ENCODE measurements around the gene ZMPSTE24. TPM values are rescaled to one million over a fixed set of nuclear protein-coding genes. Genes with fewer than 3 reads are reported as not detected.

The ZMPSTE24 gene
- total and polyA plus RNA-seq, 2 of the 4 experiments (the other 2 are of a cell fraction) = 21.0 to 28.9 TPM

GRCh38 chr1:40221977-40222772 is 35.9 kb upstream of the ZMPSTE24 start (continued):
- no peak for TF ChIP-seq CEBPB (IDR thresholded peaks at IDR 0.05; ENCODE audit: low read depth, low read length)

- H4K20me1 ChIP-seq (ENCODE audit: insufficient read depth, low read length) = no peaks in the 10 kb centered on the region; the same call in 1 of the 2 replicates
- no peak overlapping the region for H3K14ac ChIP-seq (replicated peaks; ENCODE audit: low read depth, low read length)
- no peak overlapping the region for H3K23ac ChIP-seq (ENCODE audit: low read depth, low read length)
- H3K4me2 ChIP-seq (ENCODE audit: low read depth, low read length) = no peak overlapping the region
- no peak overlapping the region for H3K4me3 ChIP-seq (ENCODE audit: insufficient read depth, low read depth, low read length)
- H3K79me1 ChIP-seq (ENCODE audit: low read depth in 1 of 2, low read length in 2 of 2) = peaks cover 18 to 29% of the 10 kb centered on the region in 2 experiments
- H3K4me1 ChIP-seq (ENCODE audit: control insufficient read depth, insufficient read depth, low read length) = peaks cover 6% of the 10 kb centered on the region
- no CpG with 5 or more reads among the region's 6 CpGs for WGBS, 2 experiments (ENCODE audit: extremely low coverage in 2 of 2, insufficient read length in 1 of 2)
- H4K91ac ChIP-seq (ENCODE audit: insufficient read depth, low read depth, low read length) = no peak overlapping the region
- TF ChIP-seq BHLHE40 (IDR thresholded peaks at IDR 0.05; ENCODE audit: low read depth, low read length) (no peak), MXI1 (IDR thresholded peaks at IDR 0.05; ENCODE audit: borderline replicate concordance, low read depth, low read length) (no peak), POLR2A (IDR thresholded peaks at IDR 0.05; ENCODE audit: low read depth, low read length) (no peak), RFX5 (IDR thresholded peaks at IDR 0.05; ENCODE audit: low read depth, low read length) (no peak), CEBPB (IDR thresholded peaks at IDR 0.05; ENCODE audit: low read depth, low read length) (no peak), NFE2L2 (IDR thresholded peaks at IDR 0.05; ENCODE audit: low read depth, low read length) (no peak), SMC3 (IDR thresholded peaks at IDR 0.05; ENCODE audit: low read depth, low read length) (no peak), CTCF (conservative IDR thresholded peaks at IDR 0.05; ENCODE audit: low read depth, low read length) (no peak), MAFK (IDR thresholded peaks at IDR 0.05; ENCODE audit: low read depth, low read length) (no peak), RAD21 (IDR thresholded peaks at IDR 0.05; ENCODE audit: low read length) (no peak), RCOR1 (IDR thresholded peaks at IDR 0.05; ENCODE audit: insufficient replicate concordance, low read length) (no peak), CHD1 (IDR thresholded peaks at IDR 0.05; ENCODE audit: low read depth, low read length) (no peak), USF2 (IDR thresholded peaks at IDR 0.05; ENCODE audit: low read depth, low read length) (no peak), MAZ (IDR thresholded peaks at IDR 0.05; ENCODE audit: borderline replicate concordance, low read depth, low read length) (no peak)
- no peak overlapping the region for H3K18ac ChIP-seq (ENCODE audit: low read depth, low read length)
- no peaks in the 10 kb centered on the region for H3K27me3 ChIP-seq (ENCODE audit: control insufficient read depth, insufficient read depth, low read length)
- H3K27ac ChIP-seq (ENCODE audit: insufficient read depth, low read length) = no peak overlapping the region
- no peak overlapping the region for H2AK9ac ChIP-seq (replicated peaks; ENCODE audit: low read depth, low read length, poor library complexity)
- H2BK20ac ChIP-seq (ENCODE audit: low read depth, low read length) = no peak overlapping the region
- H2AFZ ChIP-seq (replicated peaks; ENCODE audit: low read length, poor library complexity) = no peak overlapping the region
- H4K8ac ChIP-seq (ENCODE audit: low read depth in 2 of 2, low read length in 2 of 2) = no peak overlapping the region
- H3K36me3 ChIP-seq (ENCODE audit: control insufficient read depth, insufficient read depth, low read length) = peaks cover 14% of the 10 kb centered on the region
- H2AK5ac ChIP-seq (ENCODE audit: low read depth, low read length) = no peak overlapping the region
- no peak overlapping the region for H2BK15ac ChIP-seq (ENCODE audit: low read depth, low read length)
- H3K4ac ChIP-seq (ENCODE audit: low read depth, low read length) = no peak overlapping the region
- peaks cover 3% of the 10 kb centered on the region for H3K9me1 ChIP-seq (ENCODE audit: insufficient read depth, low read length)
- ATAC-seq (ENCODE audit: low read depth) (no peak), DNase-seq (no peak)
- dilution Hi-C loops (cut with HindIII; ENCODE audit: low sequenced_read_pairs, unreplicated experiment) (no loop called here), in situ Hi-C loops (cut with MboI; ENCODE audit: low sequenced_read_pairs) (no loop called here), intact Hi-C loops (cut with micrococcal nuclease) (no loop called here)
- H4K5ac ChIP-seq (ENCODE audit: low read depth, low read length) = no peak overlapping the region
- H3K9me3 ChIP-seq (ENCODE audit: control insufficient read depth, insufficient read depth, low read length) = no peaks in the 10 kb centered on the region
- H2BK5ac ChIP-seq (ENCODE audit: low read depth, low read length, poor library complexity, severe bottlenecking) = no peak overlapping the region
- no peak overlapping the region for H2BK120ac ChIP-seq (ENCODE audit: low read depth, low read length)
- POLR2A ChIA-PET (ENCODE audit: unreplicated experiment) = interaction anchor here (0.6 kb wide), 1 partner anchor 58 kb away, joined by 3 read pairs; no protein-coding TSS in a partner anchor
- no TSS peak for BruUV-seq (replicated peaks)
- H3K9ac ChIP-seq (ENCODE audit: low read depth, low read length) = no peak overlapping the region
- CTCF ChIA-PET = interaction anchor here (0.8 to 1.2 kb wide), 2 partner anchors 16 to 72 kb away, joined by 6 to 9 read pairs; no protein-coding TSS in a partner anchor
- H3K56ac ChIP-seq (ENCODE audit: extremely low read depth, insufficient read depth, low read length) = no peak overlapping the region
Measured at GRCh38 chr1:40224040-40224439, 34.0 kb upstream of the ZMPSTE24 start.
